HepG2 (cell line): ENCODE measurements around the gene COX6A2. TPM values are rescaled to one million over a fixed set of nuclear protein-coding genes. Genes with fewer than 3 reads are reported as not detected.

Experiments used
- ATAC-seq: fragments of 200-7000 bp; cut with Tn5 transposase; 3 replicates; pipeline ENCODE4 v1.9.1; 2020; ENCODE audit warnings: mild to moderate bottlenecking, moderate library complexity
- BruUV-seq: library from RNA; stranded (reverse); fragments of 400-500 nt; replicated peaks from 2 replicates; lab custom pipeline; 2021; lab: Mats Ljungman, UMichigan
- CTCF ChIA-PET: fragments of 300-600 bp; formaldehyde crosslinking; extraction: SDS; loops from one replicate; lab custom pipeline; 2021; ENCODE audit warnings: low total read pairs, inconsistent platforms, low intra/inter-chr PET ratio; lab: Yijun Ruan, JAX
- POLR2A ChIA-PET: fragments of 350-600 bp; sonication (Branson Sonifier 250); formaldehyde crosslinking; loops from one replicate; lab custom pipeline; 2020; ENCODE audit warnings: antibody characterized with exemption, inconsistent platforms; lab: Yijun Ruan, JAX
- DNase-seq: peaks from one replicate; pipeline ENCODE4 v3.0.0-alpha.2; 2015; ENCODE audit warnings: low spot score
- FAIRE-seq: peaks from 3 replicates; lab custom pipeline; 2011; peaks lifted over from hg19 to GRCh38; lab: Jason Lieb, UNC
- H2AFZ ChIP-seq: one replicate; pipeline ENCODE4 v1.6.1; 2011; ENCODE audit warnings: low read length, inconsistent platforms
- H3K27ac ChIP-seq: fragments of 300-600 bp; 3 replicates; pipeline ENCODE4 v1.8.0; 2011; ENCODE audit warnings: mixed run types, mild to moderate bottlenecking, mixed read lengths, low read length, inconsistent platforms; ENCODE audit not compliant: insufficient read depth; ENCODE audit errors: extremely low read length
- H3K27me3 ChIP-seq, 2 experiments: fragments of 200-600 bp in 1 of 2; 2 replicates in 1 of 2; 3 replicates in 1 of 2; pipeline versions ENCODE4 v1.6.0 to v1.8.0; 2011; ENCODE audit warnings: low read length in 2 of 2, mild to moderate bottlenecking in 2 of 2, moderate library complexity in 2 of 2, inconsistent platforms in 1 of 2; ENCODE audit not compliant: insufficient read depth in 2 of 2, control insufficient read depth in 1 of 2
- H3K36me3 ChIP-seq, 2 experiments: fragments of 200-600 bp in 1 of 2; replicated peaks in 1 of 2; 2 replicates in 1 of 2; 3 replicates in 1 of 2; pipeline versions ENCODE4 v1.5.1 to v1.8.0; 2011; ENCODE audit warnings: low read length in 2 of 2, inconsistent platforms in 1 of 2; ENCODE audit not compliant: insufficient read depth in 2 of 2, control insufficient read depth in 1 of 2
- H3K4me1 ChIP-seq: 2 replicates; pipeline ENCODE4 v1.5.1; 2012; ENCODE audit warnings: low read length, inconsistent platforms; ENCODE audit not compliant: insufficient read depth
- H3K4me2 ChIP-seq: 2 replicates; pipeline ENCODE4 v1.6.0; 2011; ENCODE audit warnings: low read depth, low read length, inconsistent platforms
- H3K4me3 ChIP-seq, 3 experiments: fragments of 200-600 bp in 1 of 3; sonication (generic), shearing (Covaris generic) in 1 of 3; replicated peaks in 1 of 3; 2 replicates each; pipeline ENCODE4 v1.5.1; 2011 to 2016; ENCODE audit warnings: low read length in 3 of 3, inconsistent platforms in 2 of 3, low read depth in 2 of 3, mild to moderate bottlenecking in 2 of 3, control low read depth in 1 of 3, mixed read lengths in 1 of 3; ENCODE audit not compliant: insufficient read depth in 1 of 3
- H3K79me2 ChIP-seq: one replicate; pipeline ENCODE4 v1.6.1; 2011; ENCODE audit warnings: low read length, inconsistent platforms; ENCODE audit not compliant: insufficient read depth
- H3K9ac ChIP-seq: 2 replicates; pipeline ENCODE4 v1.6.0; 2011; ENCODE audit warnings: mild to moderate bottlenecking, low read depth, low read length, inconsistent platforms; ENCODE audit not compliant: insufficient read depth
- H3K9me3 ChIP-seq: 2 replicates; pipeline ENCODE4 v1.5.1; 2012; ENCODE audit warnings: mild to moderate bottlenecking, low read length
- H4K20me1 ChIP-seq: 2 replicates; pipeline ENCODE4 v1.6.0; 2011; ENCODE audit warnings: inconsistent platforms, mild to moderate bottlenecking, low read length, moderate library complexity; ENCODE audit not compliant: insufficient read depth
- ETV5 ChIP-seq: IDR thresholded peaks from 2 replicates; pipeline ENCODE4 v1.6.1; 2018; ENCODE audit warnings: missing biosample characterization, missing genetic modification reagents, inconsistent platforms, borderline replicate concordance
- HMG20B ChIP-seq: conservative IDR thresholded peaks from 2 replicates; pipeline ENCODE4 v1.6.1; 2016; ENCODE audit warnings: missing genetic modification reagents, missing compliant biosample characterization
- HNRNPLL ChIP-seq: fragments of 200-400 bp; formaldehyde crosslinking; IDR thresholded peaks from 2 replicates; pipeline ENCODE4 v1.6.1; 2017; ENCODE audit warnings: mild to moderate bottlenecking, low read depth, low read length; ENCODE audit not compliant: poor library complexity, severe bottlenecking
- KLF13 ChIP-seq: sonication (generic); formaldehyde crosslinking; IDR thresholded peaks from 2 replicates; pipeline ENCODE4 v1.4.0; 2020; ENCODE audit warnings: mild to moderate bottlenecking, missing genetic modification reagents
- PCBP1 ChIP-seq: fragments of 200-400 bp; formaldehyde crosslinking; IDR thresholded peaks from 2 replicates; pipeline ENCODE4 v1.6.1; 2017; ENCODE audit warnings: mild to moderate bottlenecking, low read depth, low read length, borderline replicate concordance
- RFXANK ChIP-seq: IDR thresholded peaks from 2 replicates; pipeline ENCODE4 v1.6.1; 2016
- U2AF2 ChIP-seq: fragments of 200-400 bp; formaldehyde crosslinking; IDR thresholded peaks from 2 replicates; pipeline ENCODE4 v1.6.1; 2017; ENCODE audit warnings: low read depth, mild to moderate bottlenecking, low read length
- ZFP82 ChIP-seq: sonication (generic); formaldehyde crosslinking; IDR thresholded peaks from 2 replicates; pipeline ENCODE4 v1.5.1; 2020; ENCODE audit warnings: mild to moderate bottlenecking, missing genetic modification reagents, borderline replicate concordance
- ZFP90 ChIP-seq: sonication (generic); formaldehyde crosslinking; IDR thresholded peaks from 2 replicates; pipeline ENCODE4 v1.8.0; 2022; ENCODE audit warnings: missing genetic modification reagents, mild to moderate bottlenecking, inconsistent platforms, borderline replicate concordance
- ZNF296 ChIP-seq: sonication (generic); formaldehyde crosslinking; conservative IDR thresholded peaks from 2 replicates; pipeline ENCODE4 v1.5.0; 2020; ENCODE audit warnings: mild to moderate bottlenecking, missing genetic modification reagents
- ZNF317 ChIP-seq: sonication (generic); formaldehyde crosslinking; IDR thresholded peaks from 2 replicates; pipeline ENCODE4 v1.5.0; 2020; ENCODE audit warnings: mild to moderate bottlenecking, missing genetic modification reagents
- ZNF33A ChIP-seq: sonication (generic); formaldehyde crosslinking; IDR thresholded peaks from 2 replicates; pipeline ENCODE4 v1.5.1; 2020; ENCODE audit warnings: missing genetic modification reagents, mild to moderate bottlenecking, moderate library complexity, borderline replicate concordance
- ZNF33B ChIP-seq: sonication (generic); formaldehyde crosslinking; IDR thresholded peaks from 2 replicates; pipeline ENCODE4 v1.5.1; 2020; ENCODE audit warnings: mild to moderate bottlenecking, missing genetic modification reagents
- ZNF354B ChIP-seq: sonication (generic); formaldehyde crosslinking; IDR thresholded peaks from 2 replicates; pipeline ENCODE4 v1.8.0; 2022; ENCODE audit warnings: mild to moderate bottlenecking, missing genetic modification reagents
- ZNF550 ChIP-seq: sonication (generic); formaldehyde crosslinking; IDR thresholded peaks from 2 replicates; pipeline ENCODE4 v1.4.0; 2020; ENCODE audit warnings: mild to moderate bottlenecking, missing genetic modification reagents, borderline replicate concordance
- ZNF703 ChIP-seq: sonication (generic); formaldehyde crosslinking; IDR thresholded peaks from 2 replicates; pipeline ENCODE4 v1.5.1; 2020; ENCODE audit warnings: missing genetic modification reagents, mild to moderate bottlenecking, moderate library complexity, borderline replicate concordance
- ZNF879 ChIP-seq: sonication (generic); formaldehyde crosslinking; IDR thresholded peaks from 2 replicates; pipeline ENCODE4 v1.8.1; 2023; ENCODE audit warnings: missing genetic modification reagents
- WGBS: methylation state at CpG from one replicate; pipeline ENCODE4 v1.1.6; 2017; ENCODE audit warnings: low lambda C conversion rate; 5-methylcytosine and 5-hydroxymethylcytosine counted together
- in situ Hi-C: cut with HindIII; loops from 2 replicates; pipeline ENCODE4 v1.10.0; 2017; ENCODE audit warnings: low pct_unique_long_range_greater_than_20kb; ENCODE audit not compliant: extremely low pct_ligation_motif_present
- intact Hi-C: fragments of 100-400 bp; cut with micrococcal nuclease; formaldehyde crosslinking; loops from one replicate; pipeline ENCODE4 v1.10.0; 2022; ENCODE audit not compliant: unreplicated experiment
- polyA plus RNA-seq, 8 experiments: library from polyadenylated mRNA; depleted of rRNA in 3 of 8; stranded (reverse) in 7 of 8; unstranded in 1 of 8; fragments of >200 nt; fragmentation: Illumina TruSeq in 4 of 8; extraction: Trizol in 4 of 8; gene quantifications; 2 replicates each; pipeline versions ENCODE4 v1.2.1 to v1.2.3, GENCODE V29; 2011 to 2016; ENCODE audit warnings: low read depth in 4 of 8, missing spikeins in 1 of 8, mixed read lengths in 1 of 8; ENCODE audit not compliant: insufficient read depth in 1 of 8
- total RNA-seq, 5 experiments: library from RNA; depleted of rRNA; stranded (reverse); fragments of >200 nt; fragmentation: Illumina TruSeq; extraction: Trizol; gene quantifications; 2 replicates each; pipeline ENCODE4 v1.2.3, GENCODE V29; 2016; ENCODE audit warnings: low read depth in 1 of 5
- TF ChIP-seq, protein P1 (sequence below): sonication (generic); formaldehyde crosslinking; conservative IDR thresholded peaks from 2 replicates; pipeline ENCODE4 v1.8.0; 2022; ENCODE audit warnings: low read depth, missing genetic modification reagents
- TF ChIP-seq, protein P2 (sequence below): sonication (generic); formaldehyde crosslinking; IDR thresholded peaks from 2 replicates; pipeline ENCODE4 v1.4.0; 2020; ENCODE audit warnings: missing genetic modification reagents

Gene COX6A2
- total and polyA plus RNA-seq, 2 of the 13 experiments (the other 11 are each of a cell fraction or from before 2014, with no cell fraction given), result not detected

DNA sequence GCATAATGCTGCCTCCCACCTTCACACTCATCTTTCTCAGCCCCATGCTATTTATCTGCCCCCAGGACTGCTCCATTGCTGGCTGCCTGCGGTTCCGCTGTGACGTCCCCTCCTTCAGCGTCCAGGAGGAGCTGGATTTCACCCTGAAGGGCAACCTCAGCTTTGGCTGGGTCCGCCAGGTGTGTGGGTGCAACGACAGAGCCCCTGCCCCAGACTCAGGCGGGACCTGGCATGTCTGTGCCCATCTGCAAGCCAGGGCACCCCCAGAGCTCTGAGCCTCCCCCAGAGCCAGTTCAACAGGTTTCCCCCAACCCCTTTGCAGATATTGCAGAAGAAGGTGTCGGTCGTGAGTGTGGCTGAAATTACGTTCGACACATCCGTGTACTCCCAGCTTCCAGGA, 48.0 kb downstream of the COX6A2 start:
- FAIRE-seq, result no peak
- intact Hi-C loops, result loop anchor here (5.0 kb wide), 1 partner anchor 317 kb away; no protein-coding TSS in a partner anchor
- POLR2A ChIA-PET, result no interaction called here

More for the DNA sequence above, 48.0 kb downstream of the COX6A2 start:
- WGBS, result 54% methylated on average over 9 of the region's 12 CpGs
- TF ChIP-seq ZNF550 (CRISPR knock-in tag) (no peak), U2AF2 (no peak), ZNF33B (no peak), KLF13 (CRISPR knock-in tag) (no peak), ZNF317 (CRISPR knock-in tag) (no peak), RFXANK (CRISPR knock-in tag) (no peak), ZNF354B (no peak), HNRNPLL (no peak), ZNF703 (no peak), PCBP1 (no peak), ZFP82 (no peak), ZNF879 (CRISPR knock-in tag) (no peak), ZNF33A (CRISPR knock-in tag) (no peak), HMG20B (CRISPR knock-in tag) (no peak), ZNF296 (CRISPR knock-in tag) (no peak), ZFP90 (no peak), ETV5 (CRISPR knock-in tag) (no peak)
- TF ChIP-seq, protein P1, sequence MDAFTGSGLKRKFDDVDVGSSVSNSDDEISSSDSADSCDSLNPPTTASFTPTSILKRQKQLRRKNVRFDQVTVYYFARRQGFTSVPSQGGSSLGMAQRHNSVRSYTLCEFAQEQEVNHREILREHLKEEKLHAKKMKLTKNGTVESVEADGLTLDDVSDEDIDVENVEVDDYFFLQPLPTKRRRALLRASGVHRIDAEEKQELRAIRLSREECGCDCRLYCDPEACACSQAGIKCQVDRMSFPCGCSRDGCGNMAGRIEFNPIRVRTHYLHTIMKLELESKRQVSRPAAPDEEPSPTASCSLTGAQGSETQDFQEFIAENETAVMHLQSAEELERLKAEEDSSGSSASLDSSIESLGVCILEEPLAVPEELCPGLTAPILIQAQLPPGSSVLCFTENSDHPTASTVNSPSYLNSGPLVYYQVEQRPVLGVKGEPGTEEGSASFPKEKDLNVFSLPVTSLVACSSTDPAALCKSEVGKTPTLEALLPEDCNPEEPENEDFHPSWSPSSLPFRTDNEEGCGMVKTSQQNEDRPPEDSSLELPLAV, result no peak
- TF ChIP-seq, protein P2, sequence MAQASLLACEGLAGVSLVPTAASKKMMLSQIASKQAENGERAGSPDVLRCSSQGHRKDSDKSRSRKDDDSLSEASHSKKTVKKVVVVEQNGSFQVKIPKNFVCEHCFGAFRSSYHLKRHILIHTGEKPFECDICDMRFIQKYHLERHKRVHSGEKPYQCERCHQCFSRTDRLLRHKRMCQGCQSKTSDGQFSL, result no peak
- TF ChIP-seq, all 625 proteins: peak for 0
- Histone ChIP-seq H3K9ac (no peak overlapping the region), H3K4me1 (0 out of 2 replicates have a peak, but pooled peaks cover under 1% of the 10 kb centered on the region), H3K4me3 (no peak overlapping the region), H3K79me2 (no peaks in the 10 kb centered on the region), H3K27ac (no peak overlapping the region), H4K20me1 (no peaks in the 10 kb centered on the region), H3K4me2 (no peak overlapping the region), H3K27me3 (peaks cover 1 to 7% of the 10 kb centered on the region in 2 experiments; a peak in 3 of 5 replicates), H3K36me3 (no peaks in the 10 kb centered on the region), H3K9me3 (0 out of 2 replicates have a peak, but pooled peaks cover 2% of the 10 kb centered on the region), H2AFZ (no peak overlapping the region)
- ATAC-seq (no peak), DNase-seq (no peak)
- BruUV-seq, result no TSS peak
- CTCF ChIA-PET, result no interaction called here
- in situ Hi-C loops, result no loop called here
